ENCODE results near the gene MORC2.
A peak's percentile ranks its signal among the peaks of the same experiment; 100 is the strongest.

The MORC2 gene

DNA sequence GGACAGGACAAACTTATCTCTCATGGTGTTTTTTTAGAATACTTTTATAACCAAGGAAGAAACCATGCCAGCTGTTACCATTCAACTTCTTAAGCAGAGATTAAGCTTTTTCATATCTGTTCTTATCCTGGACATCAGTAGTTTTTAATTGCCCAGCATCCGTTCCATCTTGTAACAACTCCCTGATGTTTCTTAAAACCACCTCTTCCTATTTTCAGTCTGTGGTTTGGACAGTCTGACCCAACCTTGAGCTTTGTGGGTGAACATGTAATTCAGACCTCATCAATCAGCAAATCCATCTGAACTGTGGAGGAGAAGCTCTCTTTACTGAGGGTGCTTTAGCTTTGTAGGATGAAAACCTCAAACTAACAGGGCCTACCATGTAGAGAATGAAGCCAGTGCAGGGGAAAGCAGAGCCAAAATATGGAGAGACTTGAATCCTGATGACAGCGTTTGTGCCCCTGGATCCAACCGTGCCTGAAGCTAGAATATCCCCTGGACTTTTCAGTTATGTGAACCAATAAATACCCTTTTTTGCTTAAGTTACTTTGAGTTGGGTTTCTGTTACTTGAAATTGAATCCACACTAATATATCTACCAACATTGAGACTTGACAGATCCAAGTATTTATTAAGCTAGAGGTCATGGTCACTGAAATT is 9.9 kb upstream of the MORC2 start:
- TF ChIP-seq, protein P1, sequence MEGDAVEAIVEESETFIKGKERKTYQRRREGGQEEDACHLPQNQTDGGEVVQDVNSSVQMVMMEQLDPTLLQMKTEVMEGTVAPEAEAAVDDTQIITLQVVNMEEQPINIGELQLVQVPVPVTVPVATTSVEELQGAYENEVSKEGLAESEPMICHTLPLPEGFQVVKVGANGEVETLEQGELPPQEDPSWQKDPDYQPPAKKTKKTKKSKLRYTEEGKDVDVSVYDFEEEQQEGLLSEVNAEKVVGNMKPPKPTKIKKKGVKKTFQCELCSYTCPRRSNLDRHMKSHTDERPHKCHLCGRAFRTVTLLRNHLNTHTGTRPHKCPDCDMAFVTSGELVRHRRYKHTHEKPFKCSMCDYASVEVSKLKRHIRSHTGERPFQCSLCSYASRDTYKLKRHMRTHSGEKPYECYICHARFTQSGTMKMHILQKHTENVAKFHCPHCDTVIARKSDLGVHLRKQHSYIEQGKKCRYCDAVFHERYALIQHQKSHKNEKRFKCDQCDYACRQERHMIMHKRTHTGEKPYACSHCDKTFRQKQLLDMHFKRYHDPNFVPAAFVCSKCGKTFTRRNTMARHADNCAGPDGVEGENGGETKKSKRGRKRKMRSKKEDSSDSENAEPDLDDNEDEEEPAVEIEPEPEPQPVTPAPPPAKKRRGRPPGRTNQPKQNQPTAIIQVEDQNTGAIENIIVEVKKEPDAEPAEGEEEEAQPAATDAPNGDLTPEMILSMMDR (IDR thresholded peaks at IDR 0.05; ENCODE audit: control insufficient read depth, extremely low read depth, insufficient read depth), result no peak
- no peak for DNase-seq (ENCODE audit: low read depth)
- no peak overlapping the region for H3K4me3 ChIP-seq (ENCODE audit: low read depth, low read length)

DNA sequence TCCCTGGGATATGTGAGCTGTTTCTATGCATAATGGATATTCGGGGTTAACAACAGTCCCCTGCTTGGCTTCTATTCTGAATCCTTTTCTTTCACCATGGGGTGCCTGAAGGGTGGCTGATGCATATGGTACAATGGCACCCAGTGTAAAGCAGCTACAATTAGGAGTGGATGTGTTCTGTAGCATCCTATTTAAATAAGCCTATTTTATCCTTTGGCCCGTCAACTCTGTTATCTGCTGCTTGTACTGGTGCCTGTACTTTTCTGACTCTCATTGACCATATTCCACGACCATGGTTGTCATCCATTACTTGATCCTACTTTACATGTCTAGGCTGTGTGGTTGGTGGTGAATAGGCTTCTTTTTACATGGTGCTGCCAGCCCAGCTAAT is 1.8 kb upstream of the MORC2 start:
- TF ChIP-seq, protein P1 (IDR thresholded peaks at IDR 0.05; ENCODE audit: control insufficient read depth, extremely low read depth, insufficient read depth), result no peak
- H3K4me3 ChIP-seq (ENCODE audit: low read depth, low read length), result peak overlapping the region; percentile 81
- DNase-seq (ENCODE audit: low read depth), result no peak

DNA sequence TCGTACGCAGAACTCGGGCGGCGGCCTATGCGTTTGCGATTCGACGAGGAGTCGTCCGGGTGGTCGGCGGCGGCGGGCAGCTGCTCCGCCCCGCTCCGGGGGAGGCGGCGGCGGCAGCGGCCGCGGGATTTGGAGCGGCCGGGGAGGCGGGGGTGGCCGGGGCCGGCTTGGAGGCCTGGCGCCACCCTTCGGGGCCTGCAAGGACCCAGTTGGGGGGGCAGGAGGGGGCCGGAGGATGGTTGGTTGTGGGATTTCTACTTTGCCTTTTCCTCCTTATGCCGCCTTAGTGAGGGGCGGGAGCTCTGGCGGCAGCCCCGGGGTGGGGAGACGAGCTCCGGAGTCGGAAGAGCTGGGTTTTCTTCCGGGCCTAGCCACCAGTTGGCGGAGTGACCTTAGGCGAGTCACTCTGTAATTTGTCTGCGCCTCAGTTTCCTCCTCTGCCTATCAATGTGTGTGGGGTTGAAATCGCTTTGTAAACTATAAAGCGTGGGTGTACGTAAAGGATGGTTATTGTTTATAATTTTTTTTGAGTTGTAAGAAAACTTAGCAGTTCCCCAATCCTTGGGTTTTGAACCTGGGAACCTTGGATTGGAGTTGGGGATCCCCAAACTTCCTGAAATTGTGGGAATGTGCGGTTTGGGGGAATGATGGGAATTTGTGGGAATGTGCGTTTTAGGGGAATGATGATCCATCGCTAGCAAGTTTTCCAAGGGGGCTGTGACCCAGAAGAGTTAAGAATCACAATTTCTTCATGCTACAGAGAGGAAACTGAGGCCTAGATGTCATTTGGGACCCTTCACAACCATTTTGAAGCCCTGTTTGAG is 1.2 kb upstream of the MORC2 start:
- DNase-seq (ENCODE audit: low read depth), result peak; percentile 13
- TF ChIP-seq, protein P1 (IDR thresholded peaks at IDR 0.05; ENCODE audit: control insufficient read depth, extremely low read depth, insufficient read depth), result no peak

DNA sequence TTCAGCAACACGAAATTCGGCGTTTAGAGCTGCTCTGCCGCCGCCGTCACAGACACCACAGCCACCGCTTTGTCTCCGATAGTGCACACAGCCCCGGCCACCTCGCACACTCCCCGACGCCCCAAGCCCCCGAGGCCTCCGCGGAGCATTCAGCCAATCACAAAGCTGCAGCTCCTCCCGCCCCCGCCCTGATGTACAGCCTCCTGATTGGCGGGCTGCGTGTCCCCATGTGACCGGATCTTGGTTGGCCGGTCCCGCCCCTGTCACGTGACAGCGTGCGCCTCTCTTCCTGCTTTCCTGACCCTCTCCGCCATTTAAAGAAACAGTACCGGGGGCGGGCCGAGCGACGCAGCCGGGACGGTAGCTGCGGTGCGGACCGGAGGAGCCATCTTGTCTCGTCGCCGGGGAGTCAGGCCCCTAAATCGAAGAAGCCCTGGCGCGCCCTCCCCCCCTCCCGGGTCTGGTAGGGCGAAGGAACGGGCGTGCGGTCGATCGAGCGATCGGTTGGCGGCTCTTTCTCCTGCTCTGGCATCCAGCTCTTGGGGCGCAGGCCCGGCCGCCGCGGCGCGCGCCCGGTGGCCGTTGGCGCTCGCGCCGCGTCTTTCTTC is 454 bp upstream of the MORC2 start, which contains the start of gene TUG1:
Gene TUG1, plus strand, starts transcription at position 342 of the 608 bp plus-strand sequence.
- peak; percentile 93 for DNase-seq (ENCODE audit: low read depth)
- H3K4me3 ChIP-seq (ENCODE audit: low read depth, low read length), result peak within 1 kb of the TSS; percentile 81
- TF ChIP-seq, protein P1 (IDR thresholded peaks at IDR 0.05; ENCODE audit: control insufficient read depth, extremely low read depth, insufficient read depth), result no peak

More for the DNA sequence above, 1.2 kb upstream of the MORC2 start:
- H3K4me3 ChIP-seq (ENCODE audit: low read depth, low read length), result peak overlapping the region; percentile 81

DNA sequence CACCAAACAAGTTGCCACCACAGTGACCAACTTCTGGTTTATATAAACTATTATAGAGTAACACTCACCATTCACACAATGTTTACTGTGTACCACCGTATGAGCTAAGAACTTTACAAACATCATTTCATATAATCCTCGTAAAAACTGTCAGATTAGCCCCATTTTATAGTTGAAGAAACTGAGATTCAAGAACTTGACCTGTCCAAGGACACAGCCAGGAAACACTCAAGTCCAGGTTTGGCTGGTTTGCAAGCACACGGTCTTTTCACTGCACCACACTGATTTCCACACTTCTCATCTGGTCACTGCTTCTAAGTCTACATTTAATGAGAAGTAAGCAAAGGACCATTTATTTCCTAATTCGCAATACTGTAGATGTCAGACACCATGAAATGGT is 3.7 kb downstream of the MORC2 start:
- DNase-seq (ENCODE audit: low read depth), result no peak
- H3K4me3 ChIP-seq (ENCODE audit: low read depth, low read length), result no peak overlapping the region
- TF ChIP-seq, protein P1 (IDR thresholded peaks at IDR 0.05; ENCODE audit: control insufficient read depth, extremely low read depth, insufficient read depth), result no peak

DNA sequence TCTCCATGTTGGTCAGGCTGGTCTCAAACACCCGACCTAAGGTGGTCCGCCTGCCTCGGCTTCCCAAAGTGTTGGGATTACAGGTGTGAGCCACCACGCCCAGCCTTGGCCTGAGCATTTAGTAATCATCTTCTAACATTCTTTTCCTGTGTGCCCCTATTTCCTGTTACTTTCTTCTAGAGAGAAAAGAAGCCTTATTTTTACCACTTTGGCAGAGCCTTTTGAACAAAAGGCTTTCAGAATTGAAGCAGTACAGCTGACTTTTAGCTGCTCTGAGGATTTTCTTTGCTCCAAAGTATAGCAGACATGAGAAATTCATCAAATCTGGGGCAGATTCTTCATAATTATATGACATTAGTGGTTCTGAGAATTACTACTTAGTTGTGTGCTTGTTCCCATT is 13.4 kb downstream of the MORC2 start:
- DNase-seq (ENCODE audit: low read depth), result no peak
- TF ChIP-seq, protein P1 (IDR thresholded peaks at IDR 0.05; ENCODE audit: control insufficient read depth, extremely low read depth, insufficient read depth), result no peak
- no peak overlapping the region for H3K4me3 ChIP-seq (ENCODE audit: low read depth, low read length)
